Psoas muscle (tissue), 8 donors: ENCODE measurements around the gene PDE6A. TPM values are rescaled to one million over a fixed set of nuclear protein-coding genes. Genes with fewer than 3 reads are reported as not detected.

Source experiments
- ATAC-seq, 4 donors: fragments of 200-7000 bp; cut with Tn5 transposase; one replicate each; pipeline ENCODE4 v1.9.1; 2020; ENCODE audit warnings: moderate library complexity in 3 of 4, mild to moderate bottlenecking in 2 of 4
- DNase-seq, 2 donors: peaks; one replicate each; pipeline ENCODE4 v3.0.0-alpha.2; 2020
- H3K27ac ChIP-seq: fragments of 200-600 bp; one replicate; pipeline ENCODE4 v1.8.0; 2022
- H3K27me3 ChIP-seq, 3 donors: fragments of 200-600 bp in 1 of 3; one replicate each; pipeline versions ENCODE4 v1.6.1 to v1.8.0; 2013 to 2022; ENCODE audit warnings: low read length in 2 of 3, mild to moderate bottlenecking in 2 of 3, moderate library complexity in 1 of 3; ENCODE audit not compliant: insufficient read depth in 3 of 3
- H3K36me3 ChIP-seq, 2 donors: fragments of 200-600 bp in 1 of 2; one replicate each; pipeline versions ENCODE4 v1.6.1 to v1.8.0; 2013 to 2022; ENCODE audit warnings: low read depth in 1 of 2, mild to moderate bottlenecking in 1 of 2, moderate library complexity in 1 of 2; ENCODE audit not compliant: insufficient read depth in 1 of 2
- H3K4me1 ChIP-seq: fragments of 200-600 bp; one replicate; pipeline ENCODE4 v1.8.0; 2022
- H3K4me3 ChIP-seq: fragments of 200-600 bp; one replicate; pipeline ENCODE4 v1.8.0; 2022; ENCODE audit warnings: mild to moderate bottlenecking
- H3K9me3 ChIP-seq: fragments of 200-600 bp; one replicate; pipeline ENCODE4 v1.8.0; 2022
- WGBS, 3 donors: extraction: QIAGEN DNeasy Blood & Tissue Kit; methylation state at CpG; one replicate each; pipeline versions ENCODE4 v1.1.6 to v1.1.7; 2013; 5-methylcytosine and 5-hydroxymethylcytosine counted together
- intact Hi-C, 2 donors: fragments of 100-400 bp; cut with DNase I; formaldehyde crosslinking; loops; one replicate each; pipeline versions ENCODE4 v1.11.0 to v1.14.2; 2022
- polyA plus RNA-seq, 3 donors: library from polyadenylated mRNA; stranded (reverse); fragments of 200-250 nt; gene quantifications; one replicate each; pipeline ENCODE4 v1.2.3, GENCODE V29; 2013
- total RNA-seq, 4 donors: library from RNA; stranded (reverse); fragmentation: NEBNext Ultra II Directional in 2 of 4; extraction: Animal tissue kit (Norgen Biotek cat#: 25700) in 2 of 4; gene quantifications; one replicate each; pipeline versions ENCODE4 v1.2.1 to v1.2.4, GENCODE V29; 2021 to 2023
- TF ChIP-seq, protein P1 (sequence below): fragments of 200-600 bp; IDR thresholded peaks from one replicate; pipeline ENCODE4 v1.8.0; 2022; ENCODE audit warnings: antibody characterized with exemption
- donor health status: healthy with polysubstance abuse.
- donor health status: DM: no; HTN: no; CAD: no; lungs with moderate emphysema.
- donor health status: Bipolar disorder and iron deficiency.
- donor health status: healthy.
- donor health status: DM: yes; HTN: yes; CAD: no.
- donor health status: DM: no; HTN: no; CAD: no.
- donor health status: DM: no; HTN: no; CAD: no.
- donor health status: DM: yes; HTN: yes; CAD: no.

The PDE6A gene
- total and polyA plus RNA-seq, 7 donors: 0.04 to 0.26 (median 0.10) TPM

DNA sequence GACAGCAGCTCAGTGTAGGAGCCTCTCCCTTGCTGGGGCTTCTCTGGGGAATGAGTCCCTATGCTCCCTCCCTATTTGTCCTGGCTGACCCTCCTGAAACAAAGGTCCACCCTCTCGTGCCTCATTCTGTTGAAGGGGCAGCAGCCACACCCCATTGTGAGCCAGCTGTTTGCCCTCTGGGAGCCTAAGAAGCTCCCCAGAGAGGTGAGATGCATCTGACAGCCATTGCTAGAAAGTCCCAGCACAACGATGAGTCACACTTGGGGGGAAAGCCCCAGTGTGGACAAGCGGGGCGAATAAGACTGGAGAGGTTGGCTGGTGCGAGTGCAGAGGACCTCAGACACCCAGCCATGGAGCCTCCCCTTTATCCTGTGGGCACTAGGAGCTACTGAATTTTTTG, 113.1 kb downstream of the PDE6A start:
- TF ChIP-seq, protein P1, sequence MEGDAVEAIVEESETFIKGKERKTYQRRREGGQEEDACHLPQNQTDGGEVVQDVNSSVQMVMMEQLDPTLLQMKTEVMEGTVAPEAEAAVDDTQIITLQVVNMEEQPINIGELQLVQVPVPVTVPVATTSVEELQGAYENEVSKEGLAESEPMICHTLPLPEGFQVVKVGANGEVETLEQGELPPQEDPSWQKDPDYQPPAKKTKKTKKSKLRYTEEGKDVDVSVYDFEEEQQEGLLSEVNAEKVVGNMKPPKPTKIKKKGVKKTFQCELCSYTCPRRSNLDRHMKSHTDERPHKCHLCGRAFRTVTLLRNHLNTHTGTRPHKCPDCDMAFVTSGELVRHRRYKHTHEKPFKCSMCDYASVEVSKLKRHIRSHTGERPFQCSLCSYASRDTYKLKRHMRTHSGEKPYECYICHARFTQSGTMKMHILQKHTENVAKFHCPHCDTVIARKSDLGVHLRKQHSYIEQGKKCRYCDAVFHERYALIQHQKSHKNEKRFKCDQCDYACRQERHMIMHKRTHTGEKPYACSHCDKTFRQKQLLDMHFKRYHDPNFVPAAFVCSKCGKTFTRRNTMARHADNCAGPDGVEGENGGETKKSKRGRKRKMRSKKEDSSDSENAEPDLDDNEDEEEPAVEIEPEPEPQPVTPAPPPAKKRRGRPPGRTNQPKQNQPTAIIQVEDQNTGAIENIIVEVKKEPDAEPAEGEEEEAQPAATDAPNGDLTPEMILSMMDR: no peak
- ATAC-seq (no peak), DNase-seq (no peak)
- Histone ChIP-seq H3K4me1 (peaks cover 28% of the 10 kb centered on the region), H3K27me3 (no peaks in the 10 kb centered on the region), H3K36me3 (peaks cover 3 to 64% of the 10 kb centered on the region in 2 donors), H3K4me3 (no peak overlapping the region), H3K27ac (no peak overlapping the region), H3K9me3 (no peaks in the 10 kb centered on the region)
- intact Hi-C loops: loop anchor here in 1 of 2 donors (5.0 kb wide), 2 partner anchors 74 to 131 kb away; partner anchors contain the start of gene SLC26A2
- WGBS, 3 donors: 53 to 72% (median 70%) methylated on average over 5 of the region's 5 CpGs

DNA sequence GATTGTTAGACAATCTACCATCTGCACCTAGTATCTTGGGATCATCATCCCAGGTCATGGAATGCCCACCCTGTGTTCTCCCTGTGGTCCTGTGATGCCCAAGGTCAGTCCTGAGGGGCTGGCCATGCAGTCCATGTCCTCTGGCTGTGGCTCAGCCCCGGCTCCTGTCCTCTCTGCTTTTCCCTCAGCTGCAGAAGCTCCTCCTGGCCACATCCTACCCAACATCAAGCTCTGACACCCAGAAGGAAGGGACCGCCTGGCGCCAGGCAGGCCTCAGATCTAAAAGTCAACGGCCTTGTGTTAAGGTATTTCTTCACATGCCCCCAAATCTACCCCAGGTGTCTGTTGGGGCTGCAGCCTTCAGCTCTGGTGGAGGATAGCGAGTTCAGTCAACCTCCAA, 114.0 kb downstream of the PDE6A start:
- Histone ChIP-seq H3K27ac (no peak overlapping the region), H3K27me3 (no peaks in the 10 kb centered on the region), H3K4me3 (no peak overlapping the region), H3K4me1 (peaks cover 37% of the 10 kb centered on the region), H3K36me3 (peaks cover 3 to 54% of the 10 kb centered on the region in 2 donors), H3K9me3 (no peaks in the 10 kb centered on the region)
- no peak for DNase-seq
- intact Hi-C loops: loop anchor here in 1 of 2 donors (5.0 kb wide), 2 partner anchors 73 to 132 kb away; partner anchors contain the start of gene SLC26A2
- TF ChIP-seq, protein P1: no peak
- ATAC-seq: no peak
- 88 to 93% (median 92%) methylated on average over 5 of the region's 5 CpGs for WGBS, 3 donors

DNA sequence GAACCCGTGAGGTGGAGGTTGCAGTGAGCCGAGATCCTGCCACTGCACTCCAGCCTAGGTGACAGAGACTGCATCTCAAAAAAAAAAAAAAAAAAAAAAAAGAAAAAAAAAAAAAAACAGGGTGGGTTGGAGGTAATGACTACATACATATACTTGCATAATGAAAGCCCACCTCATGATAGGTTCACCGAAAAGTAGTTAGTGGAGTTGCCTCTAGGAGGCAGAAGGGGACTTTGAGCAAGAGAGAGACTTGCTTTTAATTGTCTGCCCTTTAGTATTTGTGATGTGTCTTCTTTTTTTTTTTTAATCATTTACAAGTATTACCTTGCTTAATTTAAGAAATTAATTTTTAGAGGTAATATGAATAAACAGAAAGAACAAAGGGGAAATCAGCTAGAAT, 114.6 kb downstream of the PDE6A start:
- no peaks in the 10 kb centered on the region for H3K27me3 ChIP-seq
- no peaks in the 10 kb centered on the region for H3K9me3 ChIP-seq
- ATAC-seq (no peak), DNase-seq (no peak)
- no peak overlapping the region for H3K27ac ChIP-seq
- TF ChIP-seq, protein P1: peak; percentile 17
- H3K36me3 ChIP-seq: peaks cover 3 to 51% of the 10 kb centered on the region in 2 donors
- no peak overlapping the region for H3K4me3 ChIP-seq
- H3K4me1 ChIP-seq: peaks cover 43% of the 10 kb centered on the region
- intact Hi-C loops: loop anchor here (2.0 to 10.0 kb wide), 6 partner anchors 53 to 189 kb away; partner anchors contain the start of gene SLC26A2 (in 1 of the 2)
- WGBS, 3 donors: 75 to 93% (median 91%) methylated on average over 3 of the region's 3 CpGs

DNA sequence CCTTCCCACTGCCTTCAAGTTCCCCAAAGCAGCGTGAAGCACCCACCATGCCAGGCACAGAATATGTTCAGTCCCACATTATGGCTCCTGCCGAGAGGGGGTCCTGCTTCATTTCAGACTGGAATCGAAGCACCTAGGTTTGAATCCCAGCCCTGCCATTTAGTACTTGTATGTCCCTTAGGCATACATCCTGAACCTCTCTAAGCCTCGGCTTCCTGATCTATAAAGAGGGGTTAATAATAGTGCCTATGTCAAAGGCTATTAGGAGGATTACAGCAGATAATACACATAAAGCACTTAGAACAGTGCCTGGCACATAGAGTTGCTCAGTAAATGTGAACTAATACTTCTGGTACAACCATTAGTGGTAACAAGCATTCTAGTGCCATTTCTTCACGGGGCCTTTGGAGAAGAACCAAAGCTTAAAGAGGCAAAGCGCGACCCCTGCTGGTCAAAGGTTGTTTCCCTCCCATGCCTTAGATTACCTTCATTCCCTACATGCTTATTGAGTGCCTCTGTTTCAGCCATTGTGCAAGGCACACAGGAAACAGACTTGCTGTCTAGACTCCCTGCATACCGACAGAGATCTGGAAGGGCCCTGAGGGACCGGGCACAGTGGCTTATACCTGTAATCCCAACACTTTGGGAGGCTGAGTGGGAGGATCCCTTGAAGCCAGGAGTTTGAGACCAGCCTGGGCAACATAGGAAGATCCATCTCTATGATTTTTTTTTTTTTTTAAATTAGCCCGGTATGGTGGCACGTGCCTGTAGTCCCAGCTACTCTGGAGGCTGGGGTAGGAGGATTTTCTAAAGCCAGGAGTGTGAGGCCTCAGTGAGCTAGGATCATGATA, 116.2 kb downstream of the PDE6A start:
- 25 to 42% (median 30%) methylated on average over 11 of the region's 11 CpGs for WGBS, 3 donors
- DNase-seq: peak; percentile 88 to 93
- intact Hi-C loops: loop anchor here (1.0 to 10.0 kb wide), 5 partner anchors 51 to 191 kb away; no protein-coding TSS in a partner anchor
- H3K27me3 ChIP-seq: no peaks in the 10 kb centered on the region
- H3K9me3 ChIP-seq: no peaks in the 10 kb centered on the region
- peaks cover 2 to 43% of the 10 kb centered on the region in 2 donors for H3K36me3 ChIP-seq
- no peak overlapping the region for H3K4me3 ChIP-seq
- ATAC-seq: peak; percentile 84 to 90 (median 88)
- TF ChIP-seq, protein P1: peak; percentile 93
- peaks cover 59% of the 10 kb centered on the region for H3K4me1 ChIP-seq
- peak overlapping the region; percentile 80 for H3K27ac ChIP-seq
